ENCODE data around the gene AMH.

The AMH gene

GRCh38 chr19:2235381-2236063 lies 13.6 kb upstream of the AMH start:
- DNase-seq (ENCODE audit: low read depth), result no peak

GRCh38 chr19:2236064-2236313 lies 13.1 kb upstream of the AMH start:
- DNase-seq (ENCODE audit: low read depth), result no peak

GRCh38 chr19:2236314-2237050 lies 12.6 kb upstream of the AMH start, which contains the start of the genes PLEKHJ1 and SF3A2:
Gene PLEKHJ1, minus strand, starts transcription at chr19:2236329. Its CDS starts 81 bp downstream, at chr19:2236248.
Gene SF3A2, plus strand, starts transcription at chr19:2236824. Its CDS starts 6,595 bp downstream, at chr19:2243419.
- DNase-seq (ENCODE audit: low read depth), result peak; percentile 92

GRCh38 chr19:2237051-2237868 lies 11.9 kb upstream of the AMH start:
- no peak for DNase-seq (ENCODE audit: low read depth)

GRCh38 chr19:2237869-2238153 lies 11.3 kb upstream of the AMH start:
- no peak for DNase-seq (ENCODE audit: low read depth)

GRCh38 chr19:2239173-2239572 lies 9.9 kb upstream of the AMH start:
- DNase-seq (ENCODE audit: low read depth), result no peak

- DNase-seq (ENCODE audit: low read depth), result no peak
Observed at GRCh38 chr19:2239771-2240770, 9.1 kb upstream of the AMH start.

- DNase-seq (ENCODE audit: low read depth), result no peak
Observed at GRCh38 chr19:2240881-2241760, 8.0 kb upstream of the AMH start.

GRCh38 chr19:2242092-2242537 lies 7.0 kb upstream of the AMH start:
- DNase-seq (ENCODE audit: low read depth), result no peak

GRCh38 chr19:2242816-2243215 lies 6.3 kb upstream of the AMH start:
- no peak for DNase-seq (ENCODE audit: low read depth)

- DNase-seq (ENCODE audit: low read depth), result no peak
Observed at GRCh38 chr19:2243274-2244124, 5.6 kb upstream of the AMH start.

GRCh38 chr19:2244125-2244411 lies 5.1 kb upstream of the AMH start:
- no peak for DNase-seq (ENCODE audit: low read depth)

GRCh38 chr19:2244486-2244885 lies 4.6 kb upstream of the AMH start:
- no peak for DNase-seq (ENCODE audit: low read depth)

- DNase-seq (ENCODE audit: low read depth), result no peak
Observed at GRCh38 chr19:2245273-2245672, 3.9 kb upstream of the AMH start.

- no peak for DNase-seq (ENCODE audit: low read depth)
Observed at GRCh38 chr19:2246014-2246620, 3.0 kb upstream of the AMH start.

GRCh38 chr19:2246801-2247361 lies 2.2 kb upstream of the AMH start:
- DNase-seq (ENCODE audit: low read depth), result no peak

- no peak for DNase-seq (ENCODE audit: low read depth)
Observed at GRCh38 chr19:2247433-2248101, 1.6 kb upstream of the AMH start.

- DNase-seq (ENCODE audit: low read depth), result no peak
Observed at GRCh38 chr19:2248136-2249009, 750 bp upstream of the AMH start.
